SJCRH30 (cell line): Measurements from ENCODE around the gene LRBA. TPM values are rescaled to one million over a fixed set of nuclear protein-coding genes. Genes with fewer than 3 reads are reported as not detected.

Experiments used
- DNase-seq, 2 experiments: peaks; one replicate each; pipeline ENCODE4 v3.0.0-alpha.2; 2015 to 2020
- H3K27ac ChIP-seq: fragments of 250-450 bp; sonication (Bioruptor Pico); 2 replicates; pipeline ENCODE4 v1.5.1; 2020; ENCODE audit warnings: mild to moderate bottlenecking, moderate library complexity
- H3K27me3 ChIP-seq: fragments of 250-450 bp; sonication (Bioruptor Pico); 2 replicates; pipeline ENCODE4 v1.5.1; 2020; ENCODE audit warnings: mild to moderate bottlenecking, moderate library complexity
- H3K36me3 ChIP-seq: fragments of 250-450 bp; sonication (Bioruptor Pico); 2 replicates; pipeline ENCODE4 v1.5.1; 2020; ENCODE audit warnings: mild to moderate bottlenecking, moderate library complexity
- H3K4me1 ChIP-seq: fragments of 250-450 bp; sonication (Bioruptor Pico); 2 replicates; pipeline ENCODE4 v1.5.1; 2020; ENCODE audit warnings: mild to moderate bottlenecking, moderate library complexity
- H3K4me3 ChIP-seq: fragments of 250-450 bp; sonication (Bioruptor Pico); 2 replicates; pipeline ENCODE4 v1.5.1; 2020; ENCODE audit warnings: mild to moderate bottlenecking, moderate library complexity
- H3K9me3 ChIP-seq: fragments of 250-450 bp; sonication (Bioruptor Pico); replicated peaks from 2 replicates; pipeline ENCODE4 v1.5.1; 2020; ENCODE audit warnings: mild to moderate bottlenecking, moderate library complexity
- total RNA-seq: library from RNA; depleted of rRNA; stranded (reverse); fragments of >200 nt; shearing (Covaris generic); gene quantifications from 2 replicates; pipeline ENCODE4 v1.2.3, GENCODE V29; 2014

Gene LRBA
- total RNA-seq, 1 experiment from 2014 or later = 25.9 TPM

- H3K4me1 ChIP-seq = no peaks in the 10 kb centered on the region
- H3K27ac ChIP-seq = no peak overlapping the region
- H3K4me3 ChIP-seq = no peak overlapping the region
- no peak for DNase-seq
- H3K36me3 ChIP-seq = no peaks in the 10 kb centered on the region
- H3K9me3 ChIP-seq = no peaks in the 10 kb centered on the region
- H3K27me3 ChIP-seq = no peaks in the 10 kb centered on the region
Observed at GRCh38 chr4:150723727-150724411, 291.2 kb downstream of the LRBA start.

GRCh38 chr4:150722908-150723362 lies 292.1 kb downstream of the LRBA start:
- no peaks in the 10 kb centered on the region for H3K27me3 ChIP-seq
- DNase-seq = peak in 1 of 2 experiments; percentile 9

DNA sequence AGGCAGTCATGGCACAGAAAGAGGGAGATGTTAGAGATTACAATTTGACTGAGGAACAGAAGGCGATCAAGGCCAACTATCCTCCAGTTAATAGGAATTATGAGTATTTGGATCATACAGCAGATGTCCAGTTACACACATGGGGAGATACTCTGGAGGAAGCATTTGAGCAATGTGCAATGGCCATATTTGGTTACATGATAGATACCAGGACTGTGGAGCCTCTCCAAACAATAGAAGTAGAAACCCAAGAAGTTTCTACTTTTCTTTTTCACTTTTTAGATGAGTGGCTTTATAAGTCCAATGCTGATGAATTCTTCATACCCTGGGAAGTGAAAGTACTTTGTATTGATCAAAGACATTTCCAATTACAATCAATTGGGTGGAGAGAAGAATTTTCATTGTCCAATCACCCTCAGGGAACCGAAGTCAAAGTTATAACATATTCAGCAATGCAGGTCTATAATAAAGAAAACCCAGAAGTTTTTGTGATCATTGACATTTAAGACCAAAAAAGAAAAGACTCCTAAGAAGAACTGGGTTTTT lies 294.0 kb downstream of the LRBA start:
- H3K27me3 ChIP-seq = no peaks in the 10 kb centered on the region
- no peaks in the 10 kb centered on the region for H3K36me3 ChIP-seq
- no peak overlapping the region for H3K4me3 ChIP-seq
- H3K9me3 ChIP-seq = no peaks in the 10 kb centered on the region
- H3K27ac ChIP-seq = no peak overlapping the region
- no peak for DNase-seq
- no peaks in the 10 kb centered on the region for H3K4me1 ChIP-seq

More at GRCh38 chr4:150722908-150723362, 292.1 kb downstream of the LRBA start:
- Histone ChIP-seq H3K9me3 (no peaks in the 10 kb centered on the region), H3K4me1 (no peaks in the 10 kb centered on the region), H3K4me3 (no peak overlapping the region), H3K36me3 (no peaks in the 10 kb centered on the region), H3K27ac (no peak overlapping the region)

- Histone ChIP-seq H3K9me3 (no peaks in the 10 kb centered on the region), H3K4me3 (no peak overlapping the region), H3K4me1 (0 out of 2 replicates have a peak, but pooled peaks cover 3% of the 10 kb centered on the region), H3K36me3 (no peaks in the 10 kb centered on the region), H3K27ac (no peak overlapping the region), H3K27me3 (no peaks in the 10 kb centered on the region)
- no peak for DNase-seq
Observed at GRCh38 chr4:150717952-150718351, 297.1 kb downstream of the LRBA start.

DNA sequence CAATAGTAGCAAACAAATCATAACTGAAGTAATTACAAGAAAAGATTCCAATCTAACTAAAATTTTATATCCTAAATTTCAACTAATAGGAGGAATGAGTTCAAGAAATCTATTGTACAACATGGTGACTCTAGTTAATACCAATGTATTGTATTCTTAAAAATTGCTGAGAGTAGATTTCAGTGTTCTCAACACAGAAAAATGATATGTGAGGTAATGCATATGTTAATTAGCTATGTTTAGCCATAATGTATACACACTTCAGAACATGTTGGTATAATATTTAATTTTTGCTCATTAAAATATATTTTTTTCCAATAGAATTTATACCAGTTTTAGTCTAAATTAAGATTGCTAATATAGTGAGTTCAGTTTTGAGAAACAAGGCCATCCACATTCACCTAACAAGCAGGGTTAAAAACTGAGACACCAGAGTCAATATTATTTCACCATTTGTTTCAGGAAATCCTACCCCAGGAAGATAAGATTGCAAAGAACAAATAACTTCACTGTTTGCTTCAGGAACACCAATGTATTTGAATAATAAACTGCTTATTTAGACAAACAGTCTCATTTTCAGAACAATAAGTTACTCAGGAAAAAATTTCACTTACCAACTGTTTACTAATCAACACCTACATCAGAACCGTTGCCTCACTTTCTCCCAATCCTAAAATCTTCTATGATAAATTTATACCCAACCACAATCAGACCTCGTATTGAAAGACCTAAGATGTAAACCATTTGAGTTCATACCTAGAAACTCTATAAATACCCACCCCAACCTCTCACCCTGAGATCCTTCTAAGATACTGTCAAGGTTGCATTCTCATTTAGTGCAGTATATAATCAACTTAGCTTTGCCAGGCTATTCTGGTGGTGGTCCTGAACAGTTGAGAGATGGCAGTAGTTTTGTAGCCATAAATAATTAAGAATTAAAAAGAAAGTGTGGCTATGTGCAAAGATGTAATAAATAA lies 300.3 kb downstream of the LRBA start:
- H3K4me1 ChIP-seq = 0 out of 2 replicates have a peak, but pooled peaks cover 3% of the 10 kb centered on the region
- H3K4me3 ChIP-seq = no peak overlapping the region
- DNase-seq = no peak
- no peaks in the 10 kb centered on the region for H3K9me3 ChIP-seq
- no peaks in the 10 kb centered on the region for H3K36me3 ChIP-seq
- no peak overlapping the region for H3K27ac ChIP-seq
- no peaks in the 10 kb centered on the region for H3K27me3 ChIP-seq

- no peak overlapping the region for H3K27ac ChIP-seq
- H3K27me3 ChIP-seq = no peaks in the 10 kb centered on the region
- no peak for DNase-seq
- H3K4me3 ChIP-seq = no peak overlapping the region
- no peaks in the 10 kb centered on the region for H3K9me3 ChIP-seq
- H3K4me1 ChIP-seq = 0 out of 2 replicates have a peak, but pooled peaks cover 3% of the 10 kb centered on the region
- no peaks in the 10 kb centered on the region for H3K36me3 ChIP-seq
Observed at GRCh38 chr4:150713251-150713650, 301.8 kb downstream of the LRBA start.

DNA sequence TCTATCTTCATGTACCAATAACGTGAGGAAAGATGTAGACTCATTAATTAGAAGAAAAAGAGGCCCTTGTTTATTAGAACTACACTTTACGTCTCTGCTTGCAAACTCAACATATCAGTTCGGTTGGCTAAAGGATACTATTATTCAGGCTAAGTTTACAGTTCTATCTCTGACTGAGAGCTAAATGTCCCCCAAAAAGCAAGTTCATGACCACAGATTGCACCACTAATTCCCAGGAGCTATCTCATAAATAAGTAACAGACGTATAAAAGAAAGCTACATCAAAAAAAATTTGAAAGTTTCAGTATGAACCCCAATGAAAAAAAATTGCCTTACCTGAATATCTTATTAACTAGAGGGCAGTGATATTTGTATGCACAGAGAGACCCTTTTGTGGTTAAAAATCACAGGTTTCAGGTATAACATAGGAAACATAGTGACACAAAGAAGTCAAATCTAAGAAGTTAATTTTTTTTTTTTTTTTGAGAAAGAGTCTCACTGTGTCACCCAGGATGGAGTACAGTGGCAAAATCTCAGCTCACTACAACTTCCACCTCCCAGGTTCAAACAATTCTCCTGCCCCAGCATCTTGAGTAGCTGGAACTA lies 304.2 kb downstream of the LRBA start:
- Histone ChIP-seq H3K27me3 (no peaks in the 10 kb centered on the region), H3K9me3 (no peaks in the 10 kb centered on the region), H3K4me1 (0 out of 2 replicates have a peak, but pooled peaks cover 3% of the 10 kb centered on the region), H3K4me3 (no peak overlapping the region), H3K27ac (no peak overlapping the region), H3K36me3 (no peaks in the 10 kb centered on the region)
- no peak for DNase-seq

DNA sequence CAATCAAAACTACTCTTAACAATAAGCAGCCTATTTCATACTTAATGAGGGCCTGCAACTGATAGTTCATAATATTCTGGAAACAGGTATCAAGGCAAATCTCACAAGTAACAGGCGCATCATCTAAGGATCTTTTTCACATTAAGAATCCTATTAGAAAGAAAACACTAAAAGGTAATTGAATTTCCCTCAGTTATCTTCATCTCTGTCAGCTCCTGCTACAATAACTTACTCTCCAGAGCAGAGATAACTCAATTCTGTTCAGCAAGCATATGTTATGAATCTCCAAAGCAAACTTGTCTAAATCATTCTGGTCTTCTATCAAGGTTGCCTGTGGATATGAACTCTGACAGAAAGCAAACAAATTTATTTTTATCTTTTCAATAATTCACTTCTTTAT lies 307.1 kb downstream of the LRBA start:
- Histone ChIP-seq H3K4me3 (no peak overlapping the region), H3K9me3 (no peaks in the 10 kb centered on the region), H3K27me3 (no peaks in the 10 kb centered on the region), H3K27ac (no peak overlapping the region), H3K4me1 (no peaks in the 10 kb centered on the region), H3K36me3 (no peaks in the 10 kb centered on the region)
- DNase-seq = no peak

DNA sequence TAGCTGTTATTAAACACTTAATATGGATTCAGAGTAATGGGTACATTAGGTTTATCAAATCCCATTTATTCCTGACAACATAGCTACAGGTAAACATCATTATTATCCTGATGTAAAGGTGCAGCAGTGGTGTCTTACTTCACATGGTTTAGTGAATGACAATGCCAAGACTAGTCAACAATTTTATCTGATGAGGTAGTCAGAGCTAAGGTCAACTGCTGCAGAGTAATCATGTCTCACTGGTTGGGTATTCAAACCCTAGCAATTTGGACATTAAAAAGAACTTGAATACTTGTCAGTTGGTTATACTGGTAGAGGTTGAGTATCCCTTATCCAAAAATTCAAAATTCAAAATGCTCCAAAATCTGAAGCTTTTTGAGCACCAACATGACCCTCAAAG lies 315.5 kb downstream of the LRBA start:
- H3K27me3 ChIP-seq = no peaks in the 10 kb centered on the region
- H3K4me3 ChIP-seq = no peak overlapping the region
- no peaks in the 10 kb centered on the region for H3K36me3 ChIP-seq
- H3K9me3 ChIP-seq = no peaks in the 10 kb centered on the region
- DNase-seq = no peak
- H3K4me1 ChIP-seq = no peaks in the 10 kb centered on the region
- H3K27ac ChIP-seq = no peak overlapping the region

DNA sequence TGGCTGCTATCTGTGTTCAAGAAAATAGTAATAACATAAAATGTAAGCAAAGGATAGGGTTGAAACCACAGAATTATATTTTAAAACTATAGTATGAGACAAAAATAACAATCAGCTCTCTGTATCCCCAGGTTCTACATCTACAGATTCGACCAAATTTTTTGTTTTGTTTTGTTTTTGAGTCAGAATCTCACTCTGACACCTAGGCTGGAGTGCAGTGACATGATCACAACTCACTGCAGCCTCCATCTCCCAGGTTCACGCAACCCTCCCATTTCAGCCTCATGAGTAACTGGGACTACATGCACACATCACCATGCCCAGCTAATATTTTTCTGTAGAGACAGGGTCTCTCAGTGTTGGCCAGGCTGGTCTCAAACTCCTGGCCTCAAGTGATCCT lies 319.9 kb downstream of the LRBA start:
- Histone ChIP-seq H3K9me3 (no peaks in the 10 kb centered on the region), H3K4me3 (no peak overlapping the region), H3K36me3 (no peaks in the 10 kb centered on the region), H3K27ac (no peak overlapping the region), H3K27me3 (no peaks in the 10 kb centered on the region), H3K4me1 (no peaks in the 10 kb centered on the region)
- no peak for DNase-seq

DNA sequence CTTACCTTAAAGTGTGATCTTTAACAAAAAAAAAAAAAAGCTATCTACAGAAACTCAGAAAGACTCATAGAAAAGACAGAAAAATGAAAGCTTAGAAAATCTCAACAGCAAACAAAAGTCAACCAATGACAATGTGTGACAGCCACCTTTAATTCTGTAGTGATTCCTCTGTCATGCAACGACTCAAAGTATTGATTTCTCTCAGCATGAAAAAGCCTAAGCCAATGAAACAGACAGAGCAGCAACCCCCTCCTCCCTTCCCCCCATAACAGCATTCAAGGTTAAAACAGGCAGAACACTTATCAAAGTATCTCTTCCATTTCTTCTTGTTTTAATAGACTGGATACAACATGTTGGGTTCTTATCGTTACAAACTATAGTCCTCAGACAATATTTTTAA lies 320.6 kb downstream of the LRBA start:
- DNase-seq = no peak
- Histone ChIP-seq H3K27me3 (no peaks in the 10 kb centered on the region), H3K9me3 (no peaks in the 10 kb centered on the region)

GRCh38 chr4:150683775-150684350 lies 331.2 kb downstream of the LRBA start:
- no peak for DNase-seq
- Histone ChIP-seq H3K9me3 (no peaks in the 10 kb centered on the region), H3K4me3 (no peak overlapping the region), H3K36me3 (no peaks in the 10 kb centered on the region), H3K27ac (no peak overlapping the region), H3K27me3 (no peaks in the 10 kb centered on the region), H3K4me1 (no peaks in the 10 kb centered on the region)

More for the DNA sequence above, 320.6 kb downstream of the LRBA start:
- H3K27ac ChIP-seq = no peak overlapping the region
- no peaks in the 10 kb centered on the region for H3K36me3 ChIP-seq
- H3K4me3 ChIP-seq = no peak overlapping the region
- no peaks in the 10 kb centered on the region for H3K4me1 ChIP-seq

GRCh38 chr4:150682126-150682525 lies 333.0 kb downstream of the LRBA start:
- Histone ChIP-seq H3K9me3 (no peaks in the 10 kb centered on the region), H3K27ac (no peak overlapping the region)

GRCh38 chr4:150681063-150681462 lies 334.0 kb downstream of the LRBA start:
- Histone ChIP-seq H3K27me3 (no peaks in the 10 kb centered on the region), H3K27ac (no peak overlapping the region), H3K4me1 (no peaks in the 10 kb centered on the region), H3K36me3 (no peaks in the 10 kb centered on the region), H3K9me3 (no peaks in the 10 kb centered on the region), H3K4me3 (no peak overlapping the region)
- no peak for DNase-seq

More at GRCh38 chr4:150682126-150682525, 333.0 kb downstream of the LRBA start:
- Histone ChIP-seq H3K36me3 (no peaks in the 10 kb centered on the region), H3K4me1 (no peaks in the 10 kb centered on the region), H3K27me3 (no peaks in the 10 kb centered on the region), H3K4me3 (no peak overlapping the region)
- no peak for DNase-seq
